GM12878 (cell line): ENCODE measurements around the gene PERM1. TPM values are rescaled to one million over a fixed set of nuclear protein-coding genes. Genes with fewer than 3 reads are reported as not detected.

Source experiments
- BCL11A ChIP-seq: IDR thresholded peaks from 2 replicates; pipeline ENCODE4 v1.6.1; 2011; ENCODE audit warnings: low read depth, low read length
- BHLHE40 ChIP-seq, 2 experiments: fragments of 450-650 bp in 1 of 2; IDR thresholded peaks; 2 replicates each; pipeline ENCODE4 v1.6.1; 2011 to 2017; ENCODE audit warnings: low read depth in 2 of 2, borderline replicate concordance in 1 of 2, improper control_type of control experiment in 1 of 2, low read length in 1 of 2, mild to moderate bottlenecking in 1 of 2
- HCFC1 ChIP-seq: fragments of 150-350 bp; IDR thresholded peaks from 2 replicates; pipeline ENCODE4 v1.6.1; 2014; ENCODE audit warnings: low read length
- HDAC6 ChIP-seq: fragments of 200-600 bp; sonication (generic); IDR thresholded peaks from one replicate; pipeline ENCODE4 v1.8.0; 2017; ENCODE audit warnings: antibody characterized with exemption; ENCODE audit not compliant: unreplicated experiment
- IKZF1 ChIP-seq: fragments of 450-650 bp; conservative IDR thresholded peaks from 2 replicates; pipeline ENCODE4 v1.6.1; 2017; ENCODE audit warnings: antibody characterized with exemption, mild to moderate bottlenecking
- RAD21 ChIP-seq: IDR thresholded peaks from 2 replicates; pipeline ENCODE4 v1.6.1; 2011; ENCODE audit warnings: mild to moderate bottlenecking, low read depth, low read length, moderate library complexity; ENCODE audit not compliant: insufficient read depth
- RBBP5 ChIP-seq: fragments of 200-600 bp; sonication (generic); conservative IDR thresholded peaks from 2 replicates; pipeline ENCODE4 v1.6.1; 2016
- RFX5 ChIP-seq: IDR thresholded peaks from 2 replicates; pipeline ENCODE4 v1.6.1; 2011; ENCODE audit warnings: low read depth, low read length, improper control_type of control experiment
- SMARCA5 ChIP-seq: fragments of 450-650 bp; IDR thresholded peaks from 2 replicates; pipeline ENCODE4 v1.6.1; 2017; ENCODE audit warnings: mild to moderate bottlenecking
- SMC3 ChIP-seq: IDR thresholded peaks from 2 replicates; pipeline ENCODE4 v1.6.1; 2011; ENCODE audit warnings: low read length, improper control_type of control experiment, borderline replicate concordance
- SP1 ChIP-seq: IDR thresholded peaks from one replicate; pipeline ENCODE4 v1.6.1; 2011; ENCODE audit warnings: low read depth, low read length
- SUZ12 ChIP-seq: fragments of 200-600 bp; sonication (generic); IDR thresholded peaks from one replicate; pipeline ENCODE4 v1.6.1; 2018; ENCODE audit warnings: antibody characterized with exemption, mild to moderate bottlenecking; ENCODE audit not compliant: unreplicated experiment
- polyA plus RNA-seq, 11 experiments: library from polyadenylated mRNA; depleted of rRNA in 4 of 11; unstranded in 6 of 11; stranded (reverse) in 5 of 11; fragments of >200 nt; fragmentation: Nextera tagmentation in 4 of 11; fragmentation: Illumina TruSeq in 1 of 11; extraction: Ambion mirVana in 4 of 11; extraction: Trizol in 1 of 11; gene quantifications; 1 replicate in 1 of 11; 2 replicates in 10 of 11; pipeline versions ENCODE4 v1.2.1 to v1.2.3, GENCODE V29; 2011 to 2016; ENCODE audit warnings: inconsistent platforms in 2 of 11, missing spikeins in 2 of 11, low read depth in 1 of 11
- total RNA-seq, 4 experiments: library from RNA; depleted of rRNA in 3 of 4; stranded (reverse); fragments of >200 nt in 3 of 4; fragmentation: Illumina TruSeq in 1 of 4; extraction: Trizol in 1 of 4; gene quantifications; 2 replicates each; pipeline versions ENCODE4 v1.2.1 to v1.2.3, GENCODE V29; 2013 to 2021
- TF ChIP-seq, protein P1 (sequence below): IDR thresholded peaks from 2 replicates; pipeline ENCODE4 v1.6.1; 2011; ENCODE audit warnings: borderline replicate concordance, low read depth, mild to moderate bottlenecking, moderate library complexity, mixed read lengths, low read length; ENCODE audit not compliant: insufficient read depth; ENCODE audit errors: extremely low read length
- TF ChIP-seq, protein P2 (sequence below): fragments of 450-650 bp; conservative IDR thresholded peaks from 2 replicates; pipeline ENCODE4 v1.6.1; 2017; ENCODE audit warnings: mild to moderate bottlenecking, moderate library complexity
- TF ChIP-seq, protein P3 (sequence below): IDR thresholded peaks from 2 replicates; pipeline ENCODE4 v1.6.1; 2012; ENCODE audit warnings: mild to moderate bottlenecking, low read depth, low read length
- TF ChIP-seq, protein P4 (sequence below): fragments of 150-350 bp; IDR thresholded peaks from 2 replicates; pipeline ENCODE4 v1.6.1; 2016; ENCODE audit warnings: low read depth, low read length
- TF ChIP-seq, protein P5 (sequence below): fragments of 450-650 bp; IDR thresholded peaks from 2 replicates; pipeline ENCODE4 v1.6.1; 2017; ENCODE audit warnings: low read depth, mild to moderate bottlenecking, moderate library complexity

PERM1 gene
- total and polyA plus RNA-seq, 10 of the 15 experiments (the other 5 are each of a cell fraction or from before 2014, with no cell fraction given) = not detected

DNA sequence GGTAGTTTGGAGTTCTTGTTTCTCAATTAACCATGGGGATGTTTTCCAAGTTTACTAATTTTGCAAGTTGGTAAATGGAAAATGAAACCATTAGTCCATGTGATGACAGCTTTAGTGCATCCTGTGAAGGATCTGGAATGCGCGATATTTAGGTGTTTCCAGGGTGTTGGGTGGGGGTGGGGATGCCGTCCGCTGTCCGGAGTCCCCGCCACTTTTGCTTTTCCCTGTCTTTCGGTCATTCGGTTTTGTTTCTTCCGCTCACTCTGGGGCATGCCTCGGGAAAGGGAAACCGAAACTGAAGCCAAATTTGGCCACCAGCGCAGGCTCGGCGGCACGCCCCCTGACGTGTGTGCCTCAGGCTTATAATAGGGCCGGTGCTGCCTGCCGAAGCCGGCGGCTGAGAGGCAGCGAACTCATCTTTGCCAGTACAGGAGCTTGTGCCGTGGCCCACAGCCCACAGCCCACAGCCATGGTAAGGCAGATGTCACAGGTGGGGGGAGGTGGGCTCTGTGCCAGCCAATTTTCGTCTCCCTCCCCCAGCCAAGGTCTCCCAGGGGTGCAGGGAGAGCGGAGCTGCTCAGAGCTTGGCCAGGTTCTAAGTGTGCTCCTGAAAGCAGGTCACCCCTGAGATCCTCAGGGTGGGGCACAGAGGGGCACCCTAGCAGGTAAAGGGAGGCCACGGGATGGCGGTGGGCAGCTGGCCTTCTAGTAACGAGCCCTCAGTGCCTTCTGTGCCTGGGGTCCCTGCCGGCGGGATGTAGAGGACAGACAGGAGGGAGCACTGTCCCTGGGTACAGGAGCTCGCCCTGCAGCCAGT lies 31.4 kb upstream of the PERM1 start, which contains the start of gene ISG15 (continued):
- TF ChIP-seq SMARCA5 = no peak; the same call in 1 of the 2 replicates
- TF ChIP-seq IKZF1 = peak; percentile 93
- peak; percentile 54; the same call in 1 of the 2 replicates for TF ChIP-seq HCFC1
- TF ChIP-seq, protein P1, sequence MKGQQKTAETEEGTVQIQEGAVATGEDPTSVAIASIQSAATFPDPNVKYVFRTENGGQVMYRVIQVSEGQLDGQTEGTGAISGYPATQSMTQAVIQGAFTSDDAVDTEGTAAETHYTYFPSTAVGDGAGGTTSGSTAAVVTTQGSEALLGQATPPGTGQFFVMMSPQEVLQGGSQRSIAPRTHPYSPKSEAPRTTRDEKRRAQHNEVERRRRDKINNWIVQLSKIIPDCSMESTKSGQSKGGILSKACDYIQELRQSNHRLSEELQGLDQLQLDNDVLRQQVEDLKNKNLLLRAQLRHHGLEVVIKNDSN = no peak
- peak; percentile 42 for TF ChIP-seq SP1
- TF ChIP-seq SMC3 = no peak
- no peak for TF ChIP-seq RBBP5
- TF ChIP-seq, protein P2, sequence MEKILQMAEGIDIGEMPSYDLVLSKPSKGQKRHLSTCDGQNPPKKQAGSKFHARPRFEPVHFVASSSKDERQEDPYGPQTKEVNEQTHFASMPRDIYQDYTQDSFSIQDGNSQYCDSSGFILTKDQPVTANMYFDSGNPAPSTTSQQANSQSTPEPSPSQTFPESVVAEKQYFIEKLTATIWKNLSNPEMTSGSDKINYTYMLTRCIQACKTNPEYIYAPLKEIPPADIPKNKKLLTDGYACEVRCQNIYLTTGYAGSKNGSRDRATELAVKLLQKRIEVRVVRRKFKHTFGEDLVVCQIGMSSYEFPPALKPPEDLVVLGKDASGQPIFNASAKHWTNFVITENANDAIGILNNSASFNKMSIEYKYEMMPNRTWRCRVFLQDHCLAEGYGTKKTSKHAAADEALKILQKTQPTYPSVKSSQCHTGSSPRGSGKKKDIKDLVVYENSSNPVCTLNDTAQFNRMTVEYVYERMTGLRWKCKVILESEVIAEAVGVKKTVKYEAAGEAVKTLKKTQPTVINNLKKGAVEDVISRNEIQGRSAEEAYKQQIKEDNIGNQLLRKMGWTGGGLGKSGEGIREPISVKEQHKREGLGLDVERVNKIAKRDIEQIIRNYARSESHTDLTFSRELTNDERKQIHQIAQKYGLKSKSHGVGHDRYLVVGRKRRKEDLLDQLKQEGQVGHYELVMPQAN = peak; percentile 60; the same call in 1 of the 2 replicates
- TF ChIP-seq, protein P3, sequence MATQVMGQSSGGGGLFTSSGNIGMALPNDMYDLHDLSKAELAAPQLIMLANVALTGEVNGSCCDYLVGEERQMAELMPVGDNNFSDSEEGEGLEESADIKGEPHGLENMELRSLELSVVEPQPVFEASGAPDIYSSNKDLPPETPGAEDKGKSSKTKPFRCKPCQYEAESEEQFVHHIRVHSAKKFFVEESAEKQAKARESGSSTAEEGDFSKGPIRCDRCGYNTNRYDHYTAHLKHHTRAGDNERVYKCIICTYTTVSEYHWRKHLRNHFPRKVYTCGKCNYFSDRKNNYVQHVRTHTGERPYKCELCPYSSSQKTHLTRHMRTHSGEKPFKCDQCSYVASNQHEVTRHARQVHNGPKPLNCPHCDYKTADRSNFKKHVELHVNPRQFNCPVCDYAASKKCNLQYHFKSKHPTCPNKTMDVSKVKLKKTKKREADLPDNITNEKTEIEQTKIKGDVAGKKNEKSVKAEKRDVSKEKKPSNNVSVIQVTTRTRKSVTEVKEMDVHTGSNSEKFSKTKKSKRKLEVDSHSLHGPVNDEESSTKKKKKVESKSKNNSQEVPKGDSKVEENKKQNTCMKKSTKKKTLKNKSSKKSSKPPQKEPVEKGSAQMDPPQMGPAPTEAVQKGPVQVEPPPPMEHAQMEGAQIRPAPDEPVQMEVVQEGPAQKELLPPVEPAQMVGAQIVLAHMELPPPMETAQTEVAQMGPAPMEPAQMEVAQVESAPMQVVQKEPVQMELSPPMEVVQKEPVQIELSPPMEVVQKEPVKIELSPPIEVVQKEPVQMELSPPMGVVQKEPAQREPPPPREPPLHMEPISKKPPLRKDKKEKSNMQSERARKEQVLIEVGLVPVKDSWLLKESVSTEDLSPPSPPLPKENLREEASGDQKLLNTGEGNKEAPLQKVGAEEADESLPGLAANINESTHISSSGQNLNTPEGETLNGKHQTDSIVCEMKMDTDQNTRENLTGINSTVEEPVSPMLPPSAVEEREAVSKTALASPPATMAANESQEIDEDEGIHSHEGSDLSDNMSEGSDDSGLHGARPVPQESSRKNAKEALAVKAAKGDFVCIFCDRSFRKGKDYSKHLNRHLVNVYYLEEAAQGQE = no peak
- no peak for TF ChIP-seq BCL11A
- TF ChIP-seq HDAC6 = no peak
- peak; percentile 83 to 92; a peak in 3 of 4 replicates for TF ChIP-seq BHLHE40 (IDR thresholded peaks at IDR 0.05; ENCODE audit: borderline replicate concordance in 1 of 2, low read depth in 2 of 2, low read length in 1 of 2)
- no peak for TF ChIP-seq RAD21
- TF ChIP-seq, protein P4, sequence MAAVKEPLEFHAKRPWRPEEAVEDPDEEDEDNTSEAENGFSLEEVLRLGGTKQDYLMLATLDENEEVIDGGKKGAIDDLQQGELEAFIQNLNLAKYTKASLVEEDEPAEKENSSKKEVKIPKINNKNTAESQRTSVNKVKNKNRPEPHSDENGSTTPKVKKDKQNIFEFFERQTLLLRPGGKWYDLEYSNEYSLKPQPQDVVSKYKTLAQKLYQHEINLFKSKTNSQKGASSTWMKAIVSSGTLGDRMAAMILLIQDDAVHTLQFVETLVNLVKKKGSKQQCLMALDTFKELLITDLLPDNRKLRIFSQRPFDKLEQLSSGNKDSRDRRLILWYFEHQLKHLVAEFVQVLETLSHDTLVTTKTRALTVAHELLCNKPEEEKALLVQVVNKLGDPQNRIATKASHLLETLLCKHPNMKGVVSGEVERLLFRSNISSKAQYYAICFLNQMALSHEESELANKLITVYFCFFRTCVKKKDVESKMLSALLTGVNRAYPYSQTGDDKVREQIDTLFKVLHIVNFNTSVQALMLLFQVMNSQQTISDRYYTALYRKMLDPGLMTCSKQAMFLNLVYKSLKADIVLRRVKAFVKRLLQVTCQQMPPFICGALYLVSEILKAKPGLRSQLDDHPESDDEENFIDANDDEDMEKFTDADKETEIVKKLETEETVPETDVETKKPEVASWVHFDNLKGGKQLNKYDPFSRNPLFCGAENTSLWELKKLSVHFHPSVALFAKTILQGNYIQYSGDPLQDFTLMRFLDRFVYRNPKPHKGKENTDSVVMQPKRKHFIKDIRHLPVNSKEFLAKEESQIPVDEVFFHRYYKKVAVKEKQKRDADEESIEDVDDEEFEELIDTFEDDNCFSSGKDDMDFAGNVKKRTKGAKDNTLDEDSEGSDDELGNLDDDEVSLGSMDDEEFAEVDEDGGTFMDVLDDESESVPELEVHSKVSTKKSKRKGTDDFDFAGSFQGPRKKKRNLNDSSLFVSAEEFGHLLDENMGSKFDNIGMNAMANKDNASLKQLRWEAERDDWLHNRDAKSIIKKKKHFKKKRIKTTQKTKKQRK = no peak
- no peak for TF ChIP-seq SUZ12
- TF ChIP-seq, protein P5, sequence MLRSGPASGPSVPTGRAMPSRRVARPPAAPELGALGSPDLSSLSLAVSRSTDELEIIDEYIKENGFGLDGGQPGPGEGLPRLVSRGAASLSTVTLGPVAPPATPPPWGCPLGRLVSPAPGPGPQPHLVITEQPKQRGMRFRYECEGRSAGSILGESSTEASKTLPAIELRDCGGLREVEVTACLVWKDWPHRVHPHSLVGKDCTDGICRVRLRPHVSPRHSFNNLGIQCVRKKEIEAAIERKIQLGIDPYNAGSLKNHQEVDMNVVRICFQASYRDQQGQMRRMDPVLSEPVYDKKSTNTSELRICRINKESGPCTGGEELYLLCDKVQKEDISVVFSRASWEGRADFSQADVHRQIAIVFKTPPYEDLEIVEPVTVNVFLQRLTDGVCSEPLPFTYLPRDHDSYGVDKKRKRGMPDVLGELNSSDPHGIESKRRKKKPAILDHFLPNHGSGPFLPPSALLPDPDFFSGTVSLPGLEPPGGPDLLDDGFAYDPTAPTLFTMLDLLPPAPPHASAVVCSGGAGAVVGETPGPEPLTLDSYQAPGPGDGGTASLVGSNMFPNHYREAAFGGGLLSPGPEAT = peak; percentile 77
- TF ChIP-seq RFX5 = no peak
